ENCODE results near the gene SPRR2F.
"Not testable (repeated sequence)": the region's sequence is repeated elsewhere in the genome, so short reads cannot be mapped to it uniquely, and the experiment has no call there.

DNA sequence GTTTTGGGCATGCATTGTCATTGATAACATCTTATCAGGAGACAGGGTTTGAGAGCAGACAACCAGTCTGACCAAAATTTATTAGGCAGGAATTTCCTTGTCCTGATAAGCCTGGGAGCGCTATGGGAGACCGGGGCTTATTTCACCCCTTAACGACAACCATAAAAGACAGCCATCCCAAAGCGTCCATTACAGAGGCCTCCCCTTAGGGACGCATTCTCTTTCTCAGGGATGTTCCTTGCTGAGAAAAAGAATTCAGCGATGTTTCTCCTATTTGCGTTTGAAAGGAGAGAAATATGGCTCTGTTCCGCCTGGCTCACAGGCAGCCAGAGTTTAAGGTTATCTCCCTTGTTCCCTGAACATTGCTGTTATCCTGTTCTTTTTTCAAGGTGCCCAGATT is 10.5 kb upstream of the SPRR2F start:
- TF ChIP-seq, protein P1, sequence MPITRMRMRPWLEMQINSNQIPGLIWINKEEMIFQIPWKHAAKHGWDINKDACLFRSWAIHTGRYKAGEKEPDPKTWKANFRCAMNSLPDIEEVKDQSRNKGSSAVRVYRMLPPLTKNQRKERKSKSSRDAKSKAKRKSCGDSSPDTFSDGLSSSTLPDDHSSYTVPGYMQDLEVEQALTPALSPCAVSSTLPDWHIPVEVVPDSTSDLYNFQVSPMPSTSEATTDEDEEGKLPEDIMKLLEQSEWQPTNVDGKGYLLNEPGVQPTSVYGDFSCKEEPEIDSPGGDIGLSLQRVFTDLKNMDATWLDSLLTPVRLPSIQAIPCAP (CRISPR knock-in tag; IDR thresholded peaks at IDR 0.05; ENCODE audit: borderline replicate concordance), result not testable (repeated sequence)
- TF ChIP-seq CBX2 (IDR thresholded peaks at IDR 0.05; ENCODE audit: insufficient read depth, low read length, poor library complexity, severe bottlenecking); EWSR1 (IDR thresholded peaks at IDR 0.05; ENCODE audit: borderline replicate concordance, low read depth, partially characterized antibody); ZNF274 (IDR thresholded peaks at IDR 0.05; ENCODE audit: borderline replicate concordance, low read depth, low read length); POLR2AphosphoS5 (IDR thresholded peaks at IDR 0.05; ENCODE audit: control insufficient read depth, insufficient read depth, low read depth, low read length): not testable (repeated sequence)
- TF ChIP-seq, protein P2, sequence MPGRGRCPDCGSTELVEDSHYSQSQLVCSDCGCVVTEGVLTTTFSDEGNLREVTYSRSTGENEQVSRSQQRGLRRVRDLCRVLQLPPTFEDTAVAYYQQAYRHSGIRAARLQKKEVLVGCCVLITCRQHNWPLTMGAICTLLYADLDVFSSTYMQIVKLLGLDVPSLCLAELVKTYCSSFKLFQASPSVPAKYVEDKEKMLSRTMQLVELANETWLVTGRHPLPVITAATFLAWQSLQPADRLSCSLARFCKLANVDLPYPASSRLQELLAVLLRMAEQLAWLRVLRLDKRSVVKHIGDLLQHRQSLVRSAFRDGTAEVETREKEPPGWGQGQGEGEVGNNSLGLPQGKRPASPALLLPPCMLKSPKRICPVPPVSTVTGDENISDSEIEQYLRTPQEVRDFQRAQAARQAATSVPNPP (IDR thresholded peaks at IDR 0.05; ENCODE audit: borderline replicate concordance, insufficient read depth, insufficient read length), result not testable (repeated sequence)

All from K562 (cell line).